ENCODE data around the gene NEK9.
"Not testable (repeated sequence)": the region's sequence is repeated elsewhere in the genome, so short reads cannot be mapped to it uniquely, and the experiment has no call there.

NEK9 gene

DNA sequence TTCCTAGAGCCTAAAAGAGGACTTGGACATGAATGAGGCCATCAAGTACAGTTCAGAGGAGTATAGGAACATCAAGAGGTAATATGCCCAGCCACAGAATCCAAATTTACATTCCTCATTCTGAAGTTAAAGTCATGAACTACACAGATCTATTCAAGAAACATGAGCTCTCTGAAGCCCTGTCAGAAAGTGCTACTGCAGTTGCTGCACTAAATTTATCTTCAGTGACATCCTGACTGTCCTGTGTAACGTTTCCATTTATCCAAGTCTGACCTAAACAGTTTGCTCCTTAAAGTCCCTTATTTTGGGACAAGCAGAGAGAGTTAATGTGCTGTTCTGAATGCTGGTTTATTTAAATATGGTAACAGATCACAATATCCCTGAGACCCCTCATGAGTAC lies 28.2 kb downstream of the NEK9 start:
- DNase-seq = no peak

DNA sequence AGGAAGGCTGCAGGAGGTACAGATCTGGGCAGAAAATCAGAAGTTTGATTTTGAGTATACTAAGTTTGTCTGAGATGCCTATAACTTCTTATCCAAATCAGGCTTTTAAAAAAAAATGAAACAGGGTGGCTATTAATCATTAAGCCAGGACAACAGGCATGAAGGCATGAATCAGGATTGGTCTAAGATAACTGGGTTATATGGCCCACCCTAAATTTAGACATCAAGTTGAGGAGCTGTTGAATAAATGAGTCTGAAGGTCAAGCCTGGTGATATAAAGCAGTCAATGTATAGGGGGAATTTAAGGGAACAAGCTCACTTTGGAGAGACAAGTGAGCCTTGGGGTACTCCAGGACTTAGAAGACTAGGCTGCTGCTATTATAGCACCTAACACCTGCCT lies 28.6 kb downstream of the NEK9 start:
- no peak for DNase-seq

DNA sequence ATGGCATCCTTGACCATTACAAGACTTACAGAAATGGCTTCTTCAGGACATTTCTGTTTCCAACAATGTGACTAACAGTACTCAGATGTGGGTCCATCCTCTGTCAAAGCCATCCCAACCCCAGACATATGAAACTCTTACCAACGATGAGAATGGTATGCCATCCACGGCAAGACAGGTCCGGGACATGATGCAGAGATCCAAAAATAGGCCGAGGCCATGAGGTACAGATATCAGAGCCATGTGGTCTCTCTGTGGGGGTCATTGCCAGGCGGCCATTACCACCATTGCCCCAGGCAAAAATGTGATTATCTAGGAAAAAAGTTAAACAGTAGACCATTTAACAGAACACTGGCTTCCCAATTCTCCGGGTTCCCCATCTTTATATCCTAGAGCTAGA lies 29.9 kb downstream of the NEK9 start:
- no peak for DNase-seq

DNA sequence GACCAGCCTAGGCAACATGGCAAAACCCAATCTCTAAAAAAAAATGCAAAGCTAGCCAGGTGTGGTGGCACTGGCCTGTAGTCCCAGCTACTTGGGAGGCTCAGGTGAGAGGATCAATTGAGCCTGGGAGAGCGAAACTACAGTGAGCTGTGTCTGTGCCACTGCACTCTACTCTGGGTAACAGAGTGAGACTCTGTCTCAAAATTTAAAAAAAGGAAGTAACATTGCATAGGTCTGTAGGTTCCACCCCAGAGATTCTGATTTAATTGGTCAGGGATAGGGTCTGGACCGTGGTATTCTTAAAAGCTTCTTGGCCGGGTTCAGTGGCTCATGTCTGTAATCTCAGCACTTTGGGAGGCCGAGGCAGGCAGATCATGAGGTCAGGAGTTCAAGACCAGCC lies 31.2 kb downstream of the NEK9 start:
- no peak for DNase-seq

DNA sequence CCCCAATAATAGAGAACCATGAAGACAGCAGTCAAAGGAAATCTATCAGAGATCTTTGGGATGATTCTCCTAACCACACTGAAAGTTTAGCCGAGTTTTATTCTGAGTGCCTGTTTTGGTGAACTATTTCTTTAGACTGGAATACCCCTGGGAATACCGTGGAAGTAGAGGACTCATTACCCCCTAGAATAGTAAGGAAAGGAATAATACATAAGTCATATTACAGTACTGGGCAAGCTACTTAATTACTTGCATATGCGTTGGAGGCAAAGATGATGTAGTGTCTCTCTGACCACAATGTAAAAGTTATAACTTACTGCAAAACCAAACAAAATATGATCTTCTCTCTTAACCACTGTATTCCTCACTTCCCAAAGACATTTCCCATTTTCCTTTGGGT lies 32.0 kb downstream of the NEK9 start:
- no peak for DNase-seq

DNA sequence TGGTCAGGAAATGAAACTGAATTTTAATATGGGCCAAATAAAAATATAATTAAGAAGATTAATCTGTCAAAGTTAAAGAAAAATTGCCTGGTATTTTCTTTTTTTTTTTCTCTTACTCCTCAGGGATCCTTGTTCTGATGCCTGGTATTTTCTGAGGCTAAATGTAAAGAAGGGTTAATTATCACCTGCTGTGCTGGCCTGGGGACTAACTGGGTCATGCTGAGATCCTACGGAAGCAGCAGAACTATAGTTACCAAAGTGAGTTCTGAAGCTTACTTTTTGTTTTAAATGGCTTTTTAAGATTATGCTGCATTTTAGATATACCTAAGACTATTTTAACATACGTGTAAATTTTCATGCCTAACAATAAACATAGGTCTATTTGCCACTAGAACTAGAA lies 34.1 kb downstream of the NEK9 start:
- no peak for DNase-seq

DNA sequence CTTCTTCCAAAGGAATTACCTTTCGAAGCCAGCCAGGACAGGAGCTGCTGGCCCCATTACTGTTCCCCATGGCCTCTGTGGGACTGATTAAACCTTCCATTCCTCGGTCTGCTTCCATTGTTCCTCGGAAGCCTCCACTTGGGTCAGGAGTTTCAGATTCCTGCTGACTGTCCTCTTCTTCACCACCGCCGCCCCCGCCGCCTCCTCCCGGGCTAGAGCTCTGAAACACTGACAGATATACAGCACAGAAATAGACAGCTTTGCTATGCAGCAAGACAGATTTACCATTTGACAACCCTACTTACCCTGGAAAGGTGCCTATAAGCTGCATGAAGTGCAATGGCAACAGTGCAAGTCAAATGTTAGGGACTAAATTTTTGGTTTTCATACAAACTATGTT lies 35.6 kb downstream of the NEK9 start:
- no peak for DNase-seq

DNA sequence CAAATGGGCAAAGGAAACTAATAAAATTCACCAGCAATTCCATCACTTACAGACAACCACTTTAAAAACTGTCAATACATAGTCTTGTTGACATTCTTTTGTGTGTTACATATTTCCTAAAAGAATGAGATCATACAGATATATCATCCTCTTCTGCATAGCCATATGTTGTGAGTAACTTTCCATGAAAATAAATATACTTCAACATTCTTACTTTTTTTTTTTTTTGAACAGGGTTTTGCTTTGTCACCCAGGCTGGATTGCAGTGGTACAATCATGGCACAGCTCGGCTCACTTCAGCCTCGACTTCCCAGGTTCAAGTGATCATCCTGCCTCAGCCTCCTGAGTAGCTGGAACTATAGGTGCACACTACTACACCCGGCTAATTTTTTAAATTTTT lies 36.5 kb downstream of the NEK9 start:
- no peak for DNase-seq

DNA sequence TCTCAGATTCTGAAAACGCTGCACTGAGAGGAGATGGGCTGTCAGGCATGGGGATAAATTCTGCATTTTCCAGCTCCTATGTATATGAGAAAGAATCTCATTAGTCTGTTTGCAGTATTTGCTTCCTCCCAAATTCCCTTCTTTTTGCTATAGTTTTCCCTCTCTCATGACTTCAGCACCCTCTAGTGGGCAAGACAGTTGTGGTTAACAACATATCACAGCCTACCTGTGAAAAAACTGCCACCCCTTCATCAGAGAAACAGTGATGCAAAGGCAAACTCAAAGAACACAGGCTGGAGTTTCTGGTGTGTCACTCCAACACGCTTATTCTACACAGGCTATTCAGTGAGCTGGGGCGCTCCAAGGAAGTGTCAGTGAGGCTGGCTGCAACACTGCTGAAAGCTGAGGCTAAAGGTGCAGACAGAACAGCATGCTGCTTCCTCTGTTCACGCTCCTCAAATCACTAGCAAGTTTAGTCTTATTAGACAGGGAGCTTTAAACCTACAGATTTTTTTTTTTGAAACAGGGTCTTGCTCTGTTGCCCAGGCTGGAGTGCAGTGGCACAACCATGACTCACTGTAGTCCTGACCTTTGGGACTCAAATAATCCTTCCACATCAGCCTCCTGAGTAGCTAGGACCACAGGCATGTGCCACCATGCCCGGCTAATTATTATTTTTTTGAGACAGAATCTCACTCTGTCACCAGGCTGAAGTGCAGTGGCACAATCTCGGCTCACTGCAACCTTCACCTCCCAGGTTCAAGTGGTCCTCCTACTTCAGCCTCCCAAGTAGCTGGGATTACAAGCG lies 38.1 kb downstream of the NEK9 start:
- peak; percentile 17 for DNase-seq

DNA sequence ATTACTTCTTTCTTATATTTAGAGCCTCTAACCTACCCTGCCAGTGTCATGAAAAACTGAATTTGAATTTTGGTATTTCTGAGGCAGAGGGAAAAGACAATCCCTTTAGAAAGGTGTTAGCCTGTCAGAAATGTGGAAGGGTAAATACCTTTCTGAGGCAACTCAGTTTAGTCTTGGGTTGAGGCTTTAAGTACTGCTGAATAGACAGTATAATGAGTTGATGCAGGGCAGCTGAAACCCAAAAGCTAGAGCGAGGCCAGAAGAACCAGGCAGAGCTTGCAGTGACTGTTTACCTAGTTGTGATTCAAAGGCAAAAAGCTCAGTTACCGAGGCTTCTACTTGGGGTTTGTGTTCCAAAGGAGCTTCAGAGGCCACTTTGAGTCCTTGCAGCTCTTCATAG lies 38.7 kb downstream of the NEK9 start:
- DNase-seq = no peak

DNA sequence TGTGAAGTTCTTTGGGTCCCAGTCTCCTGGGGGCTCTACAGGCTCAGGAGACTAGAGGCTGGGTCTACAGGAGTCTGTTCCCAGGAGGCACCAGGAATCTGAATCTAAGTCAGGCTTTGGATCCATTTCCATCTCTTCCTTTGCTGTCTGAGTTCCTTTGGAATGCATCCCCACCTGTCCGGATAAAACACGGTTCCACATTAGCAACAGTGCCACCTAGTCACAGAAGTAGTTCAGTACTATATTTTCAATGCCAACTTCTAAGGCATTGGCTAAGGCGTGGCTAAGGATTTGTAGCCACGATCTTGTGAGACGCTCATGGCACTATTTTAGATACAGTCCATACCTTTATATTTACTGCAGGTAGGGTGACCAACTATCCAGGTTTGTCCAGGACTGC lies 42.3 kb downstream of the NEK9 start:
- DNase-seq = no peak

DNA sequence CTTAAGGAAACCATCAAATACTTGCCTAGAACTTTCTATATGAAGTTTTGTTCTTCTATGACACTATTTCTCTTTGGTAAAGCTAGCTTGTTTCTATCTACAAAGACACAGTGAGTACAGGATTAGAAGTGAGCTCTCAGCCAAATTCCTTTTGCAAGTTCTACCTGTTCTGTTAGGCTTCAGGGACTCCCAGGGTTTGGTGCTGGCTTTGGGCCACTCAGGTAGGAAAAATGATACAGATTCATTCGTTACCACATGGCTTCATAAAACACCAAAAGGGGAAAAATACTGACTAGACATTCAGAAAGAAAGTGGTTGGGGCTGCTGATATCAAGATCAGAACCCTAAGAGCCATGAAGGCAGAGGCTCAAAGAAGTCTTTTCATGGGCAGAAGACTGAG lies 43.6 kb downstream of the NEK9 start:
- no peak for DNase-seq

DNA sequence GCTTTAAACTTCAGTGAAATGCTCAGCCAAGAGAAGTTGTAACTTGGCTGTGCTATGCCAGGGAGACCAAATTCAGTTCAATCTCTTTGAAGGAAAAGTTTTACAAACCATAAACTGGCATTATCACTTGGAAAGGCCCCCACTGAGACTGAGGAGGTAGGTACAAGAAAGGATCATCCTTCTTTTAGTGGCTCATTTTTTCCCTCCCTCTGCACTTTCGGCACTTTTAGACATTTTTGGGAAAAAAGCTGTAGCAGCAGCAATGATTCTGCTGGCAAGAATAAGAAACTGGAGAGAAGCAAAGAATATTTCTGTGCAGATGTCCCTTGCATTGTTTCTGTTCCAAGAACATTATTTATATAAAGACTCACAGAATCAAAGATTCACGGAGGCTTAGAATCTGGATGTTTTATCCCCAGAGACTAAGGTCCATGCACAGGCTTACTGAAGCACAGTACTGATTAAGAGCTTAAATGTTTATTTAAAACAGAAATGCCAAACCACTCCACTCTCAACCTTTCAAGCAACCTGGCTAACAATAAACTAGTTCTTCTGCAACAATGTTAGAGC lies 45.1 kb downstream of the NEK9 start:
- no peak for DNase-seq

DNA sequence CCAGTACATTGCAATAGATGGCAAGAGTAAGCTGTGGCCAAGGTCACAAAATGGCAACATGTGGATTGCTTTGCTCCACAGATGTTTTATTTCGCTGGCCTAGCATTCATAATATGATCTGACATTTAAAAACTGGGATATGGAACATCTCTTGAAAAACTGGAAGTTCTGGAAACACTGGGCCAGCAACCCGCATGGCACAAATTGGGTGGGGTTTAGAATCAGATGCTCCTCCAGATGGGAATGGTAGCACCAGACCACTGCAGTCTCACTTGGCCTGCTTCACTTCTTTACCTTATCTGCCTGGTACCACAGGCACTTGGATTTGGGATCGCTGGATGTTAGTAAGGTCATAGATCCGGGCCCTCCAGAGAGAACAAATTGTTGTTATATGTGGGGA lies 47.3 kb downstream of the NEK9 start:
- DNase-seq = no peak

DNA sequence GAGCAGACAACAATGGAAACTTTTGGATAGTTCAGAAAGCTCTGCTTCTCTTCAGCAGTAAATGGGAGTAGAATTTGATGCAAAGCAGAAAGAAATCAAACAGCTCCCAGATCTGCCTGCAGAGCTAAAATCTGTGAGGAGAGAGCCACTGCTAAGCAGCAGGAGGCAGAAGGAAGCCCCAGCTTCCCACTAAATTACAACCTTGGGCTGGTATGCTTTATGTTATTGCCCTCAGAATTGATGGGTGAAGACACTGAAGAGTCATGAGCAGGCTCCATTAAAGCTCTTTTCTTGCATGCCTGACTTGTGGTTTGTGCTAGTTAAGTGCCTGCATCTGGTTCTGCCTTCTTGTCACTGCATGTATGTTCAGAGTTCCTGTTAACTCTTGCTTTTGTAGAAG lies 49.1 kb downstream of the NEK9 start:
- DNase-seq = no peak

DNA sequence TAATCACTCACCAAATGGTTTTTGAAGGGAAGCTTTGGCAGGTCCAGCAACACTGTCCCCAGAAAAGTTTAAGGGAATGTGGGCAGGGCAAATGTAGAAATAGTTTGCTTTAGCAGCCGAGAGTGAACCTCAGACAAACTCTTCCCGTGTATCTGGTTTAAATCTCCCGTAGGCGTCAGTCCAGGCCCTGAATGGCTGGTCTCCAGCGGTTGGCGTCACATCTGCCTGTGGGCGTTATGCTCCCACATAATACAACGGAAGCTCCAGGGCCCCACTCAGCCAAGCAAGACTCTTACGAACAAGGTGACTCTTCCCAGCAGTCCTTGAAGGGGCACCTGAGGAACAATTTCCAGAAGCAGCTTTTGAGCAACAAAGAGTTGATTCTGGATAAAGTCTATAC lies 56.5 kb downstream of the NEK9 start:
- DNase-seq = no peak

DNA sequence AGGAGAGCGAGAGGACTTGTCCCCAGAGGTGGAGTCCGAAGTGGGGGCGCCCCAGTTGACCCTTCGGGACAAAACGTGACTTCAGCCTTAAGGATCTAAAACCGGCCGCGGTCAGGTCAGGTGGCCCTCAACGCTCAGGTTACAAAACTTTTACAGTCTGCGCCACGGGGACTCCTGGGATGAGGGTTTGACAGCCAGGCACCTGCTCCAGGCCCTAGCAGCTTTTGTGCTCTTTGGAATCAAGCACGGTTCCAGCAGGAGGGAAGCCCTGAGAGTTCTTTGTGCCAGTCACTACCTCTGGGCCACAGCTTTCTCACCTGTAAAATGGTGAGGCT lies 57.1 kb downstream of the NEK9 start:
- DNase-seq = no peak

DNA sequence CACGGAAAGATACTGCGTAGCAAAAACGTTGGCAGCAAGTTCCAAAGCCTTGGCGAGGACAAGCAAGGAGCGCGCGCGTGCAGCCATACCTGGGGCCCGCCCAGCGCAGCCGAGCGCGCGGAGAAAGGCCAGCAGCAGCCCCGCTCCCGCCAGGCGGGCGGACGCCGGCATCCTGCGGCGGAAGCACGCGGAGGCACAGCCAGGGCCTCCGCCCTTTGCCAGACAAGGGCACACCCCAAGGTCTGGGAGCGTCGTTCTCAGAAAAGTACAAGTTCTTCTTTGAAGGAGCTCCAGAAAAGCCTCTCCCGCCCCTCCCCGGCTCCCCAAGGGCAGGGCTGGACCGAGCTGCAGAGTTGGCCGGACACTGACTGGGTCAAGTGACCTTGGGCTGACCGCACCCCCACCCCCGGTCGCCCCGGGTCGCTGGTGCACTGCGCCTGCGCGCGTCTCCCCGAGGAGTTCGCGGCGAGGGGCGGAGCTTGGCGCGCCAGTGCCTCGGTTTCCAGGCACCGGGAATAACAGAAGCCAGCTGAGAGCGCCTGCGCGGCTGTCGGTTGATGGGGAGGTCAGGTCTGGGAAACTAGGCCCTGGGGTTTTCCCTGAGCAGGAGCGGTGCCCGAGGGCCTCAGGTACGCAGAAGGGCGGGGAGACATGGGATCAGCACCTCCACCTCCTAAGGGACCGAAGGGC lies 57.6 kb downstream of the NEK9 start, which contains the start of gene ZC2HC1C:
TSS of gene ZC2HC1C (plus strand) at position 521 of the 690 bp plus-strand sequence. CDS start 933 bp downstream, outside the sequence.
- DNase-seq = peak; percentile 26

DNA sequence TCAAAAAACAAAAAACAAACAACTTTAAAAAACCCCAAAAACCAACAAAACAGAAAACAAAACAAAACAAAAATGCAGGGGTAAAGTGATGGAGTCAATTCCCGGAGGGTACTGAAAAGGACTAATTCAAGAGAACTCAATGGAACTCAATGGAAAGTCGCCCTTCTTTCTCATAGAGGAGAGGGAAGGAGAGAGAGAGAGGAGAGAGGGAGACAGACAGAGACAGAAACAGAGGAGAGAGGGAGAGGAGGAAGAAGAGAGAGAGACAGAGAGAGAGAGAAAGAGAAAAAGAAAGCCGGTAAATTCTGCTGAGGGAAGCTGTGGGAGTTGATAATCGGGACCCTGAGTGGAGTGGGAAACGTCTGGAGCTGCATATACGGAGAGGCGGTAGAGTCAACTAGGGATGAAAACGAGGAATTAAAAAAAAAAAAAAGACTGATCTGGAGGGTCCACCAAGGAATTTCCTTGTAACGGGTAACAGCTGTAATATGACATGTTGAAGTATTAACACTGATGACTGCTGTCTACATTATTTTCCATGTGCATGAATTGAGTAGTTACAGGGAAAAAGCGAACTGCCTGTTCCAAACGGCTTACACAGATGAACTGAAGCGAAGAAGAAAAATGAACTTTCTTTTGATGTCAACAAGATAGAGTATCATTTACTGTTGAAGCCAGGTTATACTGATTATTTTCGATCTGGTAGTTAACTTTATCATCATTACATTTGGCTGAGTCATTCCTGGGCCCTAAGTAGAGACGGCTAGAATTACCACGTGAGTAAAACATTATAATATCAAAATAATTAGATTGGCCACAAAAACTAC lies 58.3 kb downstream of the NEK9 start:
- DNase-seq = no peak

DNA sequence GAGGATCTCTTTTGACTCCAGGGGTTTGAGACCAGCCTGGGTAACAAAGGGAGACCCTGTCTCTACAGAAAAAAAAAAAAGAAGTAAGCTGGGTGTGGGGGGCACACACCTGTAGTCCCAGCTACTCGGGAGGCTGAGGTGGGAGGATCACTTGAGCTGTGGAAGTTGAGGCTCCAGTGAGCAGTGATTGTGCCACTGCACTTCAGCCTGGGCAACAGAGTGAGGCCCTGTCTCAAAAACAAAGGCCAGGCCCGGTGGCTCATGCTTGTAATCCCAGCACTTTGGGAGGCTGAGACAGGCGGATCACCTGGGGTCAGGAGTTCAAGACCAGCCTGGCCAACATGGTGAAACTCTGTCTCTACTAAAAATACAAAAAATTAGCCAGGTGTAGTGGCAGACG lies 59.1 kb downstream of the NEK9 start:
- not testable (repeated sequence) for DNase-seq

DNA sequence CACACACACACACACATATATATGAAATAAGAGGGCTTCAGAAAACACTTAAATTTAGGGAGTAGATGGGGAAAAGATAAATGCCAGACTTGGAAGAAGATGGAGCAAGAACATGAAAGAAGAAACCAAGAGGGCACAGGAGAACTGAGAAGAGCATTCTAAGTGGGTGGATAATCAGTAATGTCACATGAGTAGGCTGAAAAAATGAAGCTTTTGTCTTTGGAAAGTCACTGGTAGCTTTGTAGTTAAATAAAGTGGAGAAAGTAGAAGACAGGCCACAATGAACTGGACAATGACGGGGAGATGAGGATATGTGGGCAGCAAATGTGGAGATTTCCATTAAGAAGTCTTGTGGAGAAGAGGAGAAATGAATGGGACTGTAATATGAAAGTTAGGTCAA lies 59.6 kb downstream of the NEK9 start:
- no peak for DNase-seq

DNA sequence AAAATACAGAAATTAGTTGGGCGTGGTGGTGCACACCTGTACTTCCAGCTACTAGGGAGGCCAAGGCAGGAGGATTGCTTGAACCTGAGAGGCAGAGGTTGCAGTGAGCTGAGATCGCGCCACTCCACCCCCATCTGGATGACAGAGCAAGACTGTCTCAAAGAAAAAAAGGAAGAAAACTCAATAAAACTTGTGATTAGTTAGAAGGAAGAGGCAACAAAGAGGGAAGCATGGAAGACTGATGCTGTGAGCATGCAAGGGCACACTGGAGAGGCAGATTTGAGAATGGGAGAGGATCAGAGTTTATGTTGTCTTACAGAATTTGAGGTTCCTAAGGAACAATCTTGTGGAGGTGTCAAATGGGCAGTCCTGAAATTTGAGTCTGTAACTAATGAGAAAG lies 60.2 kb downstream of the NEK9 start:
- no peak for DNase-seq

DNA sequence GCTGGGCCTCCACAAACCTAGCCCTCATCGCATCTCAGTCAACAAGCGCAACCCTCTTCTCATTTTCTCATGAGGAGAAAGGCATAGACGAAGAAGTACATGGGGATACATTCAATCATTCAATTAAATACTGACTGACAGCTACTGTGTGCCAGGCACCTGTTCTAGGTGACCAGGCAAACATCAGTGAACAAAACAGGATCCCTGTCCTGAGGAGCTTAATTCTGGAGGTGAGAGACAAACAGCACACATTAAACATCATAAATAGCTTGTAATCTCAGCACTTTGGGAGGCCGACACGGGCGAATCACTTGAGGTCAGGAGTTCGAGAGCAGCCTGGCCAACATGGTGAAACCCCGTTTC lies 62.7 kb downstream of the NEK9 start:
- no peak for DNase-seq

All from T-helper 9 cell (primary cell).